NCI-H2107 treated with DMSO at 0.1 percent for 48 hours (cell line): ENCODE results near the gene CLIP1.
"Not testable (repeated sequence)": the region's sequence is repeated elsewhere in the genome, so short reads cannot be mapped to it uniquely, and the experiment has no call there.

ENCODE experiments used
- DNase-seq: peaks from one replicate; lab custom pipeline; 2025; ENCODE audit not compliant: unreplicated experiment; lab: John Stamatoyannopoulos, UW

Gene CLIP1

GRCh38 chr12:122399254-122399591, 23.2 kb downstream of the CLIP1 start:
- no peak for DNase-seq

GRCh38 chr12:122397981-122398380, 24.5 kb downstream of the CLIP1 start:
- DNase-seq = not testable (repeated sequence)

GRCh38 chr12:122395319-122395718, 27.1 kb downstream of the CLIP1 start:
- DNase-seq = no peak

- no peak for DNase-seq
Measured at GRCh38 chr12:122394626-122395194, 27.8 kb downstream of the CLIP1 start.

GRCh38 chr12:122393817-122394216, 28.7 kb downstream of the CLIP1 start:
- no peak for DNase-seq

GRCh38 chr12:122392411-122392810, 30.1 kb downstream of the CLIP1 start:
- DNase-seq = no peak

- no peak for DNase-seq
Measured at GRCh38 chr12:122389677-122390076, 32.8 kb downstream of the CLIP1 start.

GRCh38 chr12:122387887-122388286, 34.6 kb downstream of the CLIP1 start:
- DNase-seq = no peak

- no peak for DNase-seq
Measured at GRCh38 chr12:122385171-122386016, 37.1 kb downstream of the CLIP1 start.

- no peak for DNase-seq
Measured at GRCh38 chr12:122382919-122383350, 39.5 kb downstream of the CLIP1 start.

- no peak for DNase-seq
Measured at GRCh38 chr12:122381021-122381420, 41.4 kb downstream of the CLIP1 start.

GRCh38 chr12:122376751-122377150, 45.7 kb downstream of the CLIP1 start:
- DNase-seq = not testable (repeated sequence)

- DNase-seq = no peak
Measured at GRCh38 chr12:122374707-122375106, 47.8 kb downstream of the CLIP1 start.

- DNase-seq = no peak
Measured at GRCh38 chr12:122371475-122372045, 50.9 kb downstream of the CLIP1 start.

- DNase-seq = peak; percentile 43
Measured at GRCh38 chr12:122368361-122369073, 54.0 kb downstream of the CLIP1 start.

- not testable (repeated sequence) for DNase-seq
Measured at GRCh38 chr12:122367632-122368031, 54.8 kb downstream of the CLIP1 start.

GRCh38 chr12:122366685-122367475, 55.6 kb downstream of the CLIP1 start:
- peak; percentile 4 for DNase-seq

GRCh38 chr12:122365226-122365625, 57.2 kb downstream of the CLIP1 start:
- not testable (repeated sequence) for DNase-seq

- no peak for DNase-seq
Measured at GRCh38 chr12:122363782-122364181, 58.7 kb downstream of the CLIP1 start.

GRCh38 chr12:122362755-122363154, 59.7 kb downstream of the CLIP1 start:
- no peak for DNase-seq

- DNase-seq = not testable (repeated sequence)
Measured at GRCh38 chr12:122358403-122358802, 64.1 kb downstream of the CLIP1 start.
